ENCODE measurements around the gene ZNF407.

- TF ChIP-seq POLR2A (IDR thresholded peaks at IDR 0.05) = no peak
- TF ChIP-seq CTCF (IDR thresholded peaks at IDR 0.05) = no peak
Measured at GRCh38 chr18:74959216-74959615, 361.5 kb downstream of the ZNF407 start.

Measured in adrenal gland (tissue), 5 donors.